GM18520 (cell line): ENCODE data around the gene GSDME.

Source experiments
- ATAC-seq: cut with Tn5 transposase; IDR thresholded peaks from one replicate; pipeline ENCODE4 v1.9.1; 2021; ENCODE audit not compliant: unreplicated experiment

The GSDME gene

DNA sequence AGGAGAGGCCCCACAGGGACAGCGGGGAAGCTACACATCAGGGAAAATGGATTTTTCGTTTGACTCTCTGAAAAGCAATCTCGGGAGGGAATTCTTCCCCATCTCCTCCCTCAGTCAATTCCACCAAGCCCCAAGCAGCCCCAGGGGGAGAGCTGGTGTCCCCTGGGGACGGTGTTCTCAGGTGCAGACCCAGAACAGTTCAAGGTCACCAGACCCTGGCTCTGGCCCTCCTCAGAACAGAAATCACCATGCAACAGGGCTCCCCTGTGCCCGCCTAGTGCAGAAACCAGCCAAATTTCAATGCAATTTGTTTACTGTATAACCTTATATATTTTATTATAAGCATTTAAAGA is 34.1 kb downstream of the GSDME start:
- ATAC-seq, result no peak

DNA sequence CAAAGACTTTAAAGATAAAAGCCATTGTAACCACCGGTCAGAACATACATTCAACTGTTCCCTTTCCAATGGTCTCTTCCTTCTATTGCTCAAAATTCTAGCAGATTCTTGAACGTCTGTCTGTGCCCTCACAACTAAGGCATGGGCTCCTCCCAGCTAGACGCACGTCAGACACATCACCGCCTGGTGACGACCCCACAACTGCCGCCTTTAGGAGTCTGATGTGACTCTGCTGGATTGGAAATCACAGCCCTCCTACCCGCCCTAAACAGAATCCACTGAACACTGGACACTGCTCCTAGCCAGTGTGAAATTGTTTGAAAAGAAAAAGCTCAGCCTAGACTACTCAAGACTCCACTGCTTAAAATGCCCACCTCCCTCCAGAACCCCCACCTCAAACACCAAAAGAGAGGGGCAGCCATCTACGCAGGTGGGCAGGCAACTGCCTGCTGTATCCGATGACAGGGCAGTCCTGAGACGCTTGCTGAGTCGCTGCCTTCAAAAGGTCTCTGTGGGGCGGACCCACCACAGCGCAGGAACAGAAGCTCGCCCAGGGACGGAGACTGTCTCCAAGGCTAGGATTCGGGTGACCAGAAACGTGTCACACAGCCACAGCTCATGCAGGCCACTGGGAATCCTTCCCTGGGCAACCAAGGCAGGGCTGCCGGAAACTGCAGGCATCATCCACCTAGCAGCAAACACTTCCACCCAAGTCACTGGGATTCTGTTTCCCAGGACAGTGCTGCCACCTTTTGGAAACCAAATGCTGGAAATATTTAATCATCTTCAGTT is 34.7 kb downstream of the GSDME start:
- ATAC-seq, result no peak

DNA sequence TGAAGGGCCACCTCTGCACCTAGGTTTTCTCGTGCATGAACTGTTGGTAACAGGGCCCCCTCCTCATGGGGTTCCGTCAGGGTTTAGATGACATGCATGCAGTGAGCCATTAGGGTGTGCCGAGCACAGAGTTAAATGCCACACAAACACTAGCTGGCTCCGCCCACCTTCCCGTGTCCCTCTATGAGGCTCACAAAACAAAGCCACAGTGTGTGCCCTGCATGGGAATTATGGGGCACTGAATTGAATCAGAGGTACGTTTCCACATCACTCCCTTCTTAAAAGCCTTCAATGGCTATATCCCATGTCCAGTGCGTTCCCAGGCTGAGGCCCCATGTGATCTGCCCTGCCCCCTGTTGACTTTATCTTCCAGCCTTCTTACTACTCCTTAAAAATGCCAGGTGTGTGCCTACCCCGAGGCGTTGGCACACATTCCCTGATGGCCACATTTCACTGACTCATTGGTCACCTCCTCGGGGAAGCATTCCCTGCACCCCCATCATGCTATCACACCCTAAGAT is 35.7 kb downstream of the GSDME start:
- ATAC-seq, result no peak

DNA sequence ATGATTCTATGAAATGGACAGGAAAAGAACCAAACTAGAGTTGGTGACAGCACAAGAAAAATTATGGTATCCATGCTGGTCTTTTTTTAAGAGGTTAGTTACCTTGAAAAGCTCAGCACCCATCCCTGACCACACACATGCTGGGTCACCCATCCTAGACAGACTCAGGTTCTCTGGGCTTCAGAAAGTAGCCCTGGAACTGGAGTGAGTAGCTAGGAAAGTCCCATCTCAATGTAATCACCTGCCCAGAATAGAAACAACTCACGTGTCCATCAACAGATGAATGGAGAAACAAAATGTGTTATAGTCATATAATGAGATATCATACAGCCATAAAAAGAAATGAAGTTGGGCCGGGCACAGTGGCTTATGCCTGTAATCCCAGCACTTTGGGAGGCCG is 37.0 kb downstream of the GSDME start:
- ATAC-seq, result no peak

DNA sequence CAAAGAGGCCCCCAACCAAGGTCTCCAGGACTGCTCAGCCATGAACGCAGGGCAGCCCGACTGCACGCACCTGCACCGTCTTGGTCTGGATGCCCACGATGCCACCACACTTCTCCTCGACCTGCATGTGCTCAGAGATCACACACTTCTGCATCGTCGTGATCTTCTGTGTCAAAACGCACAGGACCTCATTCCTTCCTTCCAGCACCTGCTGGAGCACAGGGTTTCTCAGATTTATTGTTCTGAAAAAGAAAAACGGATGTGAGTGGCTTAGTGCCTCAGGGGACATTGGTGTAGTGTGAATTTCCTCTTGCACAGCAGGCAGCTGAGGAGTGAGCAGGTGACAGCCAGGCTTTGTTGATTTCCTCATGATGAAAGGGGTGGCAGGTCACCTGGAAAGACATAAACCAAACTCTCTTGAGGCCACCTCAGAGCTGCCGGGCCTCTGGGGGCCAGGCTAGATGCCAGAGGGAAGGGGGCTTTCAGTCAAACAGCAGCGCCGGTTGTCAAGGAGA is 38.2 kb downstream of the GSDME start:
- ATAC-seq, result peak; percentile 37

DNA sequence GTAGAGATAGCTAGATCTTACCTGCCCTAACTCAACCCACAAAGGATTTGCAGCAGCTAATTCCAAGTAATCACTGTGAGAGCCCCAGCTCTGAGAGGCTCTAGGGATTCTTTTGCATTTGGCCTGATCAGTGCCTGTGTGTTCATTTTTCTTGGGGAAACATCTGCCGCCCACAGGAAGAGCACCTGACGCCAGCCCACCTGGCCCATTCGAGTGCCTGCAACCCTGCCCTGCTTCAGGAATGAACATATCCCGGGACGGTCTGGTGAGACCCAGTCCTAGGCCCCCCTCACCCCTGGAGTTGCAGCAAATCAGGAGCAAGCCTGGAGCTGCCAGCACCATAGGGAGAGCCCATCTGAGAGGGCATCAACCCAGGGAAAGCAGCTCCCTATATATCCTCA is 38.8 kb downstream of the GSDME start:
- ATAC-seq, result no peak

DNA sequence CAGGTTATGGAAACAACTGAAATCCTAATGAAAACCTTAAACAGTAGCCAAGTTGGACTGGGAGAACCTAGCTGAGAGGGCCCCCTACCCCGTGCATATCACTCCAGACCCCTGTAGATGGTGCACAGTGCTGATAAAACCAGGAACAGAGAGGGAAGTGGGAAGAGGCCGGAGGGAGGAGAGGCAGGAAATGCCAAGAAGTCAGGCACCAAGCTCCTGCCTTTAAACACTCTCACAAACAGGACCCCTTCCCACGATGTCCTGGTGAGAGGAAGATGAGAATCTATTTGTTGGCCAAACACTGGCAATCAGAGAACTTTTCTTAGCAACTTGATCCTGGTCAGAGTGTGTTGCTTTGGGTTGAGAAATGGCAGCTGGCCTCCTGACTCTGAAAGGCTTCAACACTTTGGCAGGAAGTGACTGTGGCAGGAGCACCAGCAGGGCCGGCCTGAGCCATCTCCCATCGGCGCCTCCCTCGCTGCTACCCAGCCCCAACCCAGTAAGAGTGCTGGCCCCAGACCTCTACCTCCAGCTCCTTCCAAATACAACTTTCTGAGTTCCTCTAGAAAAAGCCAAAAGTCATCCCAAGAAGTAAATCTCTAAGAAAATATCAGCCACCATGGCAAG is 39.5 kb downstream of the GSDME start:
- ATAC-seq, result no peak

DNA sequence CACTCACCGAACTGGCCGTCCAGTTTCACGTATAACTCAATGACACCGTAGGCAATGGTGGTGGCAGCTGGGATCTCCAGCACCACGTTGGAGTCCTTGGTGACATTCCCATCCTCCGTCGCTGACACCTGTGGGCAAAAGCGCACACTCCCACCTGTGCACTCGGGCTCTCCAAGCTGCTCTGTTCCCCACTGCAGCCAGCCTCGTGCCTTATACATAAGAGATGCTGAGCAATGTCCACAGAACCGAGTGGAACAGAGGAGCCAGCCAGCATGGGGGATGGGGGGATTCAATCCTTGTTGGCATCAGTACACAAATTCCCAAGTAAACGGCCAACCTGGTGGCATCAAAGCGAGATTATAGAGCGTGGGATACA is 40.0 kb downstream of the GSDME start:
- ATAC-seq, result no peak

DNA sequence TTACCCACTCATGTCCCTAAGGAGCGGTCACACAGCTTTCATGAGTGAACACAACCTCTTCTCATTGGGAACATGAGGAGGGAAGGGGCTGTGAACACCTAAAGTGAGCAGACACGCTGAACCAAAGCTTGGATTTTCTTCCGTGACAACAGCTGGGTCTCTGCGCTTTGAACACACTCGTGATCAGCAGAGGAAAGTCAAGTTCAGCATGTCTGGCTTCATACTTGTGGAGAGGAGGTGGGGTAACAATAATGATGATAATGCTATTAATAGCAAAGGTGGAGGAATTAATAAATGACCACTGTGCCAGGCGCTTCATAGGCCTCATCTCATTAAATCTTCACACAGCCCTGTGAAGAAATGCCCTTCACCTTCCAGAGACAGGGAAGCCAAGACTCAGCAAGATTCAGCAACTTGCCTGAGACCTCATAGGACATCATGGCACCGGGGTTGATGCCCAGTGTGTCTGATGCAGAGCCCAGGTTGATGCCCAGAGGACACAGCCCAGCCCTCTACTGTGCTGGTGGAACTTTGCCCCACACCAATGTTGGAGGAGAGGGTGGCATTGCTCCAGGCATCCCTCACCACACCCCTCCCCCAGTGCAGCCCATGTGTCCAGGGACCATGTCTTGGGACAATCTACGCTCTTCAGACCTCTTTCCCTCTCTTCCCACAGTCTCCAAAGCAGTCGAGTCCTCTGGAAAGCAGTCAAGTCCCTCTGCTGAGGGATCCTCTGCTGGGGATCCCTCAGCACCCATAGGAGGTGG is 40.6 kb downstream of the GSDME start:
- no peak for ATAC-seq

DNA sequence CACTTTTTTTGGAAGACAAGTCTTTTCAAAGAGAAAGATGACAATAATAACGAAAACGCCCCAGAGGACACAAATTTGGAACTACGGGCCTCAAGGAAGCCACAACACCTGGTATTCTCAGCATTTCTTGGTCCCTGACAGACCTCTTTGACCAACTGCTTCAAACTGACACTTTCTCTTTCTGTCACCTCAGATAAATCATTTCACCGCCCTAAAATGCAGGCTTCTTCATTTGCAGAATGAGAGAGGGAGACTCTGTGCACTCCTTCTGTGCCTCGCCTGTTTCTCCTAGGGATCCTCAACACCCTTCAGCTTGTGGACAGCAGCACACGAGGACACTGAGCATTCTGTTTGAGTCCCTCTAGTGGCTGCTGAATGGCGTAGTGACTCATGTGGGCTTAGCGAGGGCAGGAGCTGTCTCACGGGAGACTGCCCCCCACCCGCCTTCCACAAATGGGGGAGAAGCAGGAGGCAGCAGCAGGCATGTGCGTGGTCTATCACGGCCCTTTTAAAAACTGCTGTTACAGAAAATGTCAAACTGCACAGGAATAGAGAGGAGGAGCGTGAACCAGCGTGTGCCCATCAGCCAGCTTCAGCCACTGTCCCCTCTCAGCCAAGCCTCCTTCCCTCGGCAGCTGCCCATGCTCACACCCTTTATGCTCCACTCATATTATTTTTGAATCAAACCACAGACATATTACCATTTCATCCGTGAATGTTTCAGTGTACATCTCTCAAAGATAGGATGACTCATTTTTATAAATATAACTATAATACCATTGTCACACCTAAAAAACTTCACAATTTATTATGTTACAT is 41.4 kb downstream of the GSDME start:
- ATAC-seq, result no peak

DNA sequence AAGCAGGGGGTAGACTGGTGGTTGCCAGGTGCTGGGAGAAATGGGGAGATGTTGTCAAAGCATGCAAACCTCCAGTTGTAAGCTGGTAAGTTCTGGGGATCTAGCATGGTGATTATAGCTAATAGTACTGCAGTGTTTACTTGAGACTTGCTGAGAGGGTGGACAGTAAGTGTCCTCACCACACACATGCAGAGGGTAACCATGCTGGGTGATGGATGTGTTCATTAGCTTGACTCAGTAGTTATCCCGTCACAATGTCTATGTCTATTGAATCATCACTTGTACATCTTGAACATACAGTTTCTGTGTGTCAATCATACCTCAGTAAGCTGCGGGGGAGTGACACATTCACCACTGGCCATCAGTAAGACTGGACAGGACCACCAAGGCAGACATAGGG is 42.1 kb downstream of the GSDME start:
- no peak for ATAC-seq

DNA sequence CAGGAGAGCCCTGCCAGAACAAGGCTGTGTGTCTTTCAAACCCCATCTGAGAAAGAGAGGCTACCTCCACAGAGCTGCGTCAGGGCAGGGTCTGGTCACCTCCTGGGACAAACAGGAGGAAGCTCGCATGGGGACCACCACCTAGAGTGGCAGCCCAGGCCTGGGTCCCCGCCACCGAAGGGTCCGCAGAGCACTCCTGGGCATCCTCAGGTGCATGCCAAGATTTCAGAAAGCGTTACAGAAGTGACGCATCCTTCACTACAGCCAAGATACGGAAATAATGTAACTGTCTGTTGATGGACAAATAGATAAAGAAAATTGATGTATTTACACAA is 42.6 kb downstream of the GSDME start:
- ATAC-seq, result no peak

DNA sequence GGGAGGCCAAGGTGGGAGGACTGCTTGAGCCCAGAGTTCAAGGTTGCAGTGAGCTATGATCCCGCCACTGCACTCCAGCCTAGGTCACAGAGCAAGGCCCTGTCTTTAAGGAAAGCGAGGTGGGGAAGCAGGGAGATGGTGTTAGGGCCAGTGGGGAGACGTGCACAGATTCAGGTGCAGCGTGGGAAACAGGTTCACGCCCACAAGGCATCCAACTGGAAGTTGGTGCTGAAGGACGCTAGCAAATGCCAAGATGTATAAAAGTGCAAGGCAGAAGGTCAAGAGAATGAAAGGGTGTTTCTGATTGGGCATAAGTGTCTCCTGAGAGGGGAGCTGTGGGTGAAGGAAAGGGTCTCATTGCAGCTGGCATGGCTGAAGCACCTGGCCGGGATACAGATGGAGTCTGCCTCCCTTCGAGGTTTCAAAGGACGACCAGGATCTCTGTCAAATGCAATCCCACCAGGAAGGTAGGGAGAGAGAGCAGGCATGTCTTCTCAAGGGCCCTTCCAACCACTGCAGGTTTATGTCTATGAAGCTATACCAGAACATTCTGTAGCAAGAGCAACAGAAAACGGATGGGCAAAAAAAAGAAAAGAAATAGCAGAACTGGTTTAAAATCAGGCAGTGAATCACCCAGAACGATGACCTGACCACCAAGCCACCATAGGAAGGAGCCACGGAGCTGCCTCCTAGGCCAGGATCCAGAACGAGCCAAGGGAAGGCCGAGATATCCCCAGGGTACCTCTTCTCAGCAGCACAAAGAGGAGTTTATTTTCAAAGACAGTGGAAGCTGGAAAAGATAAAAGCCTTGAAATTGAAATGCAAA is 43.2 kb downstream of the GSDME start:
- no peak for ATAC-seq

DNA sequence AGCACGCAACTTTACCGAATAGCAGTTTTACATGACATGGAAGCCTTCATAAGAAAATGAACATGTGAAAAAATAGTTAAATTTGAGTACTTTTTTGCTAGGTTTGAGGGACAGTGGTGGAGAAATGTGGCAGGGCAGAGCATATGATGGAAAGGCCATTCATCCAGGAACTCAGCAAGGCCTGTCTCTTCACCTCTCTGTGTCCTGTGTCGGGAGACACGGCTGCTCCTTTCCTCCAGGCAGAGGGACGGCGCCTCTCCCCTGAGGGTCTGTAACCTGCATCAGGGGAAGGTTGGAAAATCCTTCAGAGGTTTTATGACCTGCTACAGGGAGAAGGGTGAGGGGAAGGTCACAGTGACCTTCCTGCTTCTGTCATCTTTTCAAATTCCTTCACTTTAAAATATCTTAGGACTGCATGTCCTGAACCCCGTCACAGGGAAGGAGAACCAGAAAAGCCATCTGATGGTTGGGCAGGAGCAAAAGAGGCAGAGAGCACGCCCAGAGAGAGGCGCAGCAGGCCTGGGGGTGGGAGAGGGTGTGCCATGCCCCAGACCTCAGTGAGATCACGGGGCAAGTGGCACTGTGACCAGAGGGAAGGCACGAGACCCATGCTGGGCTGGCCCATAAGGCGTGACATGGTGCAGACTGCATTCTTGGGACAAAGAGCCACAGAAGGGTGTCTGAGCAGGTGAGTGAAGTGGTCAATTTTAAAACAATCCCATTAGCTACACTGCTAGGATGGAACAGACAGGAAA is 44.0 kb downstream of the GSDME start:
- no peak for ATAC-seq

DNA sequence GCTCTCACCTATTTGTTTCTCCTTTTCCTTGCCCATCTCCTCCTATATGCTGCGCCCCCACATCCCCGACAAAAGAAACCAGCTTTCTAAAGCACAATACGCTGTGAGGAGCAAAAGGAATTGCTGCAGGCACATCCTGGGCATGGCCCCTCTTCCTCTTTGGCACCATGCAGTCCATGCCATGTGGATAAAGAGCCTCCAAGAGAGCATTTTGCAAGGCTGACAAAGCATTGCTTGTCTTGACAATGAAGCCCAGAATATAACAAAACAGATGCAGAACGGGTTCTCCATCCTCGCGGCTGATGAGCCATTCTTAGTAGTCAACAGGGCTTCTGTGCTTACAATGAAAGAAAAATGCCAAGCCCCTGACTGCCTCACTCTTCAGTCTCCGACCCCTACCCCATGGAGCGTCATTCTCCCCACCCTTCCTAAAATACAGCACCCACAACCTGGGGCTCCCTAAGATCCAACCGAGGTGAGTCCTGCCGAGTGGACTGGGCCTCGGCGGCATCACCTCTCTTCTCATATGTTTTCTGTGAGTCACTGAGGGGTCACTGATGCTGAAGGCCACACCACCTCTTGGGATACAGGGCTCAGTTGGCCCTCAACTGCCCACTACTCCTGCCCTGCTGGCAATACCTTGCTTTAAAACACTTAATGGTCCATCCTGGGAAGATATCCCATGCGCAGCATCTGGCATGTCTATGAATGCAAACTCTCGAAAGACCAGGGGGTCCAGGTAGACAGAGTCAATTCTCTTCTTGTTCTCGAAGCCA is 47.5 kb downstream of the GSDME start:
- no peak for ATAC-seq

DNA sequence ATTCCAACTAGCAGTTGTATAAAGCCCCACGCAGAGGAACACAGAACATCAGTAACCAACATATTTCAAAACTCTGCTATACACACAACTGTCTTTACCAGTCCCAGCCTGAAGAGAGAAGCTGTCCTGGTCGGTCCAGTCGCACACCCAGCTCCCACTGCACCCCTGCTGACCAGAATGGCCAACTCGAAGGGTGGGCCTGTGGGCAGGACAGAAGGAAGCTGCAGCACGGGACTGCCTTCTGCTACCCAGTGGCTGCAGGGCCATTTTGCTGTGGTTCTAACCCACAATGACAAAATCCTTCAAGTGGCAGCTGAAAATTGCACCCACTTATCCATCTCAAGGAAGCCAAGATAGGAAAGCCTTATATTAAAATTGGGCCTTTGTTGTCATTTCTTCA is 48.2 kb downstream of the GSDME start:
- no peak for ATAC-seq

DNA sequence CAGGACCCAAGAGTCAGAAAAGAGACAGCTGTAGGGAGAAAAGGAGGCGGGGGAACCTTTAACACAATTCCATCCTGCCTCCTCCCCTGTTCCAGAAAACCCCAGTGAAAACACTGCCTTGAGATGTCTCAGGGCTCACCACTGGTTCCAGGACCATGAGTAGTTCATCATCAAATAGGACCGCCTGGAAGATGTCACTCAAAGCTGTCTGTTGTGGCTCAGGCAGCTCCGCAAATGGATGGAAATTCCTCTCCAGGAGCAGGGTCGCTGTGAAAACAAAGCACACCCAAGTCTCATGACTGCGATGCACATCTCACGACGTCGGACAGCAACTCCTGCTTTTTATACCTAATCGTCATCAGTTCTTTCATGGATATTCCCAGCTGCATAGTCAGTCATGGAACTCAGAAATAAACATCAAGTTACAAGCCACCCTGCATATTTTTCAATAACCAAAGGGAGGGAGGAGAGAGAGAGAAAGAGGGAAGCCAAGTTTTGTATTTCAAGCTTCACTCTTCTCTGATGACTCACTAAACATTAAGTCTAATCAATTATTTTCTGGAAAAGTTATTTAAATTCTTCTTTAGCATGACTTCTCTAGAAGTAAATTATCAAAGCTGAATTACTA is 49.2 kb downstream of the GSDME start:
- no peak for ATAC-seq
